Measurements from ENCODE around the gene NKIRAS1.
A peak's percentile ranks its signal among the peaks of the same experiment; 100 is the strongest.
"Not testable (repeated sequence)": the region's sequence is repeated elsewhere in the genome, so short reads cannot be mapped to it uniquely, and the experiment has no call there.

The NKIRAS1 gene

DNA sequence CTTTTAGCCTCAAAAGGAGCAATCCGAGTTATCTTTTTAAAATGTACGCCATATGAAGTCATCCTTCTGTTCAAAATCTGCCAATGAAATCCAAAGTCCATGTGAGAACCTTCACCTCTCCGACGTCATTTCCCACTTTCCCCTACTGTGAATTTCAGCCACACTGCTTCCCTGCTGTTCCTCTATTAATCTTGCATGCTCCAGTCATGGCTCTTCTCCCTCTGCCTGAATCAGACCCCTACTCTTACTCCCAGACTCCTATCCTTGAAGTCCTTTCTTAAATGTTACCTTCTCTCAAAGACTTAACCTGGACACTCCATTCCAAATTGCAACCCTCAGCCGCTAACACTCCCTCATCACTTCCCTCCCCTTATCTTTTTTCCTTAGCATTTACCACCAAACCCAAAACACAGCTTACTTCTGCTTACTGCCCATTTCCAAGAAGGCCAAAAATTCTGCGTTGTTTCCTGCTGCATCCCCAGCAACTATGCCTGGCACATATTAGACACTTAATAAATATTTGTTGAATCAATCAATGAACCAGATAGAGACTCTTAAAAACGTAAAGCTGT lies 1.2 kb downstream of the NKIRAS1 start:
- H4K20me1 ChIP-seq (ENCODE audit: low read depth, low read length), result peaks cover 21% of the 10 kb centered on the region
- H3K4me2 ChIP-seq (ENCODE audit: low read depth, low read length, poor library complexity, severe bottlenecking), result peak overlapping the region; percentile 84
- no peak overlapping the region for H3K27ac ChIP-seq (ENCODE audit: low read depth, low read length)
- H3K9me2 ChIP-seq (replicated peaks; ENCODE audit: insufficient read depth, low read length), result no peaks in the 10 kb centered on the region
- H2AFZ ChIP-seq (ENCODE audit: low read depth, low read length, severe bottlenecking), result no peak overlapping the region
- no peaks in the 10 kb centered on the region for H3K9me3 ChIP-seq (ENCODE audit: insufficient read depth, low read length)
- TF ChIP-seq EZH2phosphoT487 (conservative IDR thresholded peaks at IDR 0.05; ENCODE audit: low read length) (no peak), CTCF (IDR thresholded peaks at IDR 0.05; ENCODE audit: insufficient read depth, low read length, poor library complexity, severe bottlenecking) (no peak)
- peaks cover 26% of the 10 kb centered on the region for H3K36me3 ChIP-seq (ENCODE audit: low read length)
- peaks cover 22% of the 10 kb centered on the region for H3K79me2 ChIP-seq (ENCODE audit: insufficient read depth, low read length)
- peak overlapping the region; percentile 83 for H3K9ac ChIP-seq (ENCODE audit: low read length)
- no peaks in the 10 kb centered on the region for H3K27me3 ChIP-seq (ENCODE audit: low read length)
- peak overlapping the region; percentile 97 for H3K4me3 ChIP-seq (ENCODE audit: insufficient read depth, low read length, poor library complexity, severe bottlenecking)
- H3F3A ChIP-seq (ENCODE audit: insufficient read depth), result peaks cover 40% of the 10 kb centered on the region

DNA sequence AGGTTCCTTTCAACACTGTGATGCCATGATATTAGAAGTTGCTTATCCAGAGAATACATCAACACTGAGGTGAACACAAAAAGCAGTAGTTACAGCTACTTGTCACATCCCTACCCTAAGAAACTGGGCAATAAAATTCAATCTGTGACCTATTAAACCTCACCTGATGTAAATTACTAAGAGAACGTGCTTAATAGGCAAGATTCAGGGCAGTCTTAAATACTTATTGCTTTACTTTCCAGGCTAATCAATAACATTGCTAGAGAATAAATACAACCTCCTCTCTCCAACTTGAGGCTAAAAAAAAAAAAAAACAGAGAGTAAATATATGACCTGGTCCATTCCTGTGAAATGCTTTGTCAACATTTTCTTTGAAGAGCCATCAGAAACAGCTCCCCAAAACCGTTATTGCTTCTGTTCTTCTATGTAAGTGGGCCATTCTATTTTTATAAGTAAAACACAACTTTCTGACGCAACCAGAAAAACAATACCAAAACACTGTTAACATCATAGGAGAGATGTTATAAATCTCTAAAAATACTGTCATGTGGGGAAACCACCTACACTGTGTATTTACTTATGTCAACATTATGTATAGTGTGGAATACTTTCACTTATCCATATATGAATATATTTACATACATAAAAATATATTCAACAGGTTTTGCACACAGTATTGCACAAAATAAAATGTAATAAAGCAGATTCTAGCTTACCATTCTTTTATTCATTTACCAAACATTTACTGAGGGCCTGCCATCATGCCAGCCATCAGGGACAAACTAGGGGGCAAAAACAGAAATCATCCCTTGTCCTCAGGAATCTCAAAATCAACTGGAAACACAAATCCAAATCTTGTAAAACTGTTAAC lies 2.7 kb downstream of the NKIRAS1 start:
- Histone ChIP-seq H2AFZ (ENCODE audit: low read depth, low read length, severe bottlenecking) (no peak overlapping the region), H3K4me2 (ENCODE audit: low read depth, low read length, poor library complexity, severe bottlenecking) (peak overlapping the region; percentile 3), H3K79me2 (ENCODE audit: insufficient read depth, low read length) (peaks cover 21% of the 10 kb centered on the region), H3K36me3 (ENCODE audit: low read length) (peaks cover 15% of the 10 kb centered on the region), H3K4me3 (ENCODE audit: insufficient read depth, low read length, poor library complexity, severe bottlenecking) (no peak overlapping the region), H3F3A (ENCODE audit: insufficient read depth) (peaks cover 28% of the 10 kb centered on the region), H3K9ac (ENCODE audit: low read length) (no peak overlapping the region), H3K9me3 (ENCODE audit: insufficient read depth, low read length) (no peaks in the 10 kb centered on the region), H3K27me3 (ENCODE audit: low read length) (no peaks in the 10 kb centered on the region), H3K9me2 (replicated peaks; ENCODE audit: insufficient read depth, low read length) (no peaks in the 10 kb centered on the region), H3K27ac (ENCODE audit: low read depth, low read length) (no peak overlapping the region), H4K20me1 (ENCODE audit: low read depth, low read length) (peaks cover 13% of the 10 kb centered on the region)
- no peak for TF ChIP-seq EZH2phosphoT487 (conservative IDR thresholded peaks at IDR 0.05; ENCODE audit: low read length)
- no peak for TF ChIP-seq CTCF (IDR thresholded peaks at IDR 0.05; ENCODE audit: insufficient read depth, low read length, poor library complexity, severe bottlenecking)

GRCh38 chr3:23913182-23913581 lies 3.6 kb downstream of the NKIRAS1 start:
- Histone ChIP-seq H3K4me2 (ENCODE audit: low read depth, low read length, poor library complexity, severe bottlenecking) (no peak overlapping the region), H3K27ac (ENCODE audit: low read depth, low read length) (no peak overlapping the region), H3K9me3 (ENCODE audit: insufficient read depth, low read length) (no peaks in the 10 kb centered on the region), H3F3A (ENCODE audit: insufficient read depth) (peaks cover 19% of the 10 kb centered on the region), H3K9ac (ENCODE audit: low read length) (no peak overlapping the region), H3K36me3 (ENCODE audit: low read length) (peaks cover 6% of the 10 kb centered on the region), H3K9me2 (replicated peaks; ENCODE audit: insufficient read depth, low read length) (no peaks in the 10 kb centered on the region), H2AFZ (ENCODE audit: low read depth, low read length, severe bottlenecking) (no peak overlapping the region), H4K20me1 (ENCODE audit: low read depth, low read length) (peaks cover 4% of the 10 kb centered on the region), H3K79me2 (ENCODE audit: insufficient read depth, low read length) (peaks cover 12% of the 10 kb centered on the region), H3K4me3 (ENCODE audit: insufficient read depth, low read length, poor library complexity, severe bottlenecking) (no peak overlapping the region), H3K27me3 (ENCODE audit: low read length) (no peaks in the 10 kb centered on the region)
- TF ChIP-seq EZH2phosphoT487 (conservative IDR thresholded peaks at IDR 0.05; ENCODE audit: low read length) (no peak), CTCF (IDR thresholded peaks at IDR 0.05; ENCODE audit: insufficient read depth, low read length, poor library complexity, severe bottlenecking) (no peak)

DNA sequence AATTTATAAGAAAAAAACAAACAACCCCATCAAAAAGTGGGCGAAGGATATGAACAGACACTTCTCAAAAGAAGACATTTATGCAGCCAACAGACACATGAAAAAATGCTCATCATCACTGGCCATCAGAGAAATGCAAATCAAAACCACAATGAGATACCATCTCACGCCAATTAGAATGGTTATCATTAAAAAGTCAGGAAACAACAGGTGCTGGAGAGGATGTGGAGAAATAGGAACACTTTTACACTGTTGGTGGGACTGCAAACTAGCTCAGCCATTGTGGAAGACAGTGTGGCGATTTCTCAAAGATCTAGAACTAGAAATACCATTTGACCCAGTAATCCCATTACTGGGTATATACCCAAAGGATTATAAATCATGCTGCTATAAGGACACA lies 4.5 kb downstream of the NKIRAS1 start:
- not testable (repeated sequence) for H3K9ac ChIP-seq (ENCODE audit: low read length); H2AFZ ChIP-seq (ENCODE audit: low read depth, low read length, severe bottlenecking); H3K4me3 ChIP-seq (ENCODE audit: insufficient read depth, low read length, poor library complexity, severe bottlenecking); H3K27me3 ChIP-seq (ENCODE audit: low read length); H3K36me3 ChIP-seq (ENCODE audit: low read length); H3K79me2 ChIP-seq (ENCODE audit: insufficient read depth, low read length); H3K4me2 ChIP-seq (ENCODE audit: low read depth, low read length, poor library complexity, severe bottlenecking); H3K9me3 ChIP-seq (ENCODE audit: insufficient read depth, low read length); H3K9me2 ChIP-seq (replicated peaks; ENCODE audit: insufficient read depth, low read length); H3K27ac ChIP-seq (ENCODE audit: low read depth, low read length); H4K20me1 ChIP-seq (ENCODE audit: low read depth, low read length)
- peaks cover 11% of the 10 kb centered on the region; the same call in 1 of the 2 replicates for H3F3A ChIP-seq (ENCODE audit: insufficient read depth)
